GM18867 (cell line): ENCODE results near the gene TRAPPC3.

Experiments
- ATAC-seq: cut with Tn5 transposase; IDR thresholded peaks from one replicate; pipeline ENCODE4 v1.9.1; 2021; ENCODE audit warnings: mild to moderate bottlenecking, moderate library complexity; ENCODE audit not compliant: unreplicated experiment

TRAPPC3 gene

GRCh38 chr1:36128126-36128904, 21.0 kb downstream of the TRAPPC3 start:
- ATAC-seq, result no peak

GRCh38 chr1:36126797-36127500, 22.3 kb downstream of the TRAPPC3 start:
- no peak for ATAC-seq

- no peak for ATAC-seq
Measured at GRCh38 chr1:36126005-36126716, 23.1 kb downstream of the TRAPPC3 start.

GRCh38 chr1:36125129-36125991, 23.9 kb downstream of the TRAPPC3 start, which contains the start of gene COL8A2:
COL8A2 (minus strand) TSS chr1:36125222; CDS start chr1:36100242, 24,980 bp downstream.
- ATAC-seq, result no peak

- no peak for ATAC-seq
Measured at GRCh38 chr1:36124404-36125128, 24.7 kb downstream of the TRAPPC3 start.

- no peak for ATAC-seq
Measured at GRCh38 chr1:36123356-36123755, 25.9 kb downstream of the TRAPPC3 start.

GRCh38 chr1:36122062-36123030, 26.9 kb downstream of the TRAPPC3 start:
- ATAC-seq, result no peak

GRCh38 chr1:36119456-36119855, 29.8 kb downstream of the TRAPPC3 start:
- ATAC-seq, result no peak

- ATAC-seq, result no peak
Measured at GRCh38 chr1:36118447-36119204, 30.7 kb downstream of the TRAPPC3 start.

GRCh38 chr1:36116901-36117300, 32.4 kb downstream of the TRAPPC3 start:
- no peak for ATAC-seq

GRCh38 chr1:36115931-36116330, 33.4 kb downstream of the TRAPPC3 start:
- no peak for ATAC-seq

GRCh38 chr1:36115200-36115669, 34.1 kb downstream of the TRAPPC3 start:
- ATAC-seq, result no peak

- ATAC-seq, result no peak
Measured at GRCh38 chr1:36114371-36114770, 34.9 kb downstream of the TRAPPC3 start.

GRCh38 chr1:36112823-36113222, 36.5 kb downstream of the TRAPPC3 start:
- ATAC-seq, result no peak

GRCh38 chr1:36111151-36111550, 38.1 kb downstream of the TRAPPC3 start:
- ATAC-seq, result no peak

- no peak for ATAC-seq
Measured at GRCh38 chr1:36109041-36109679, 40.1 kb downstream of the TRAPPC3 start.

GRCh38 chr1:36108314-36108713, 41.0 kb downstream of the TRAPPC3 start:
- no peak for ATAC-seq
